Mesenchymal stem cell (in vitro differentiated cells and primary cell): ENCODE results near the gene ACTL9.
"Not testable (repeated sequence)": the region's sequence is repeated elsewhere in the genome, so short reads cannot be mapped to it uniquely, and the experiment has no call there.

ENCODE experiments used
- DNase-seq: peaks from one replicate; pipeline ENCODE4 v3.0.0-alpha.2; 2013
- H2AFZ ChIP-seq: one replicate; pipeline ENCODE4 v1.6.1; 2013; ENCODE audit warnings: low read depth, mild to moderate bottlenecking, control low read depth, inconsistent platforms, low read length, moderate library complexity
- H2AK5ac ChIP-seq: 2 replicates; pipeline ENCODE4 v1.6.1; 2013; ENCODE audit warnings: low read length, moderate library complexity, mild to moderate bottlenecking, inconsistent platforms; ENCODE audit not compliant: severe bottlenecking
- H2BK120ac ChIP-seq: one replicate; pipeline ENCODE4 v1.6.1; 2013; ENCODE audit warnings: low read depth, mild to moderate bottlenecking, inconsistent platforms, low read length, moderate library complexity
- H2BK12ac ChIP-seq, 2 experiments: one replicate each; pipeline ENCODE4 v1.6.1; 2013; ENCODE audit warnings: inconsistent platforms in 2 of 2, low read length in 2 of 2, mild to moderate bottlenecking in 2 of 2, moderate library complexity in 2 of 2, control low read depth in 1 of 2
- H2BK15ac ChIP-seq: one replicate; pipeline ENCODE4 v1.6.1; 2013; ENCODE audit warnings: mild to moderate bottlenecking, low read depth, inconsistent platforms; ENCODE audit not compliant: poor library complexity, severe bottlenecking
- H2BK5ac ChIP-seq: 2 replicates; pipeline ENCODE4 v1.6.1; 2013; ENCODE audit warnings: low read depth, mild to moderate bottlenecking, low read length, control low read depth, inconsistent platforms; ENCODE audit not compliant: poor library complexity, severe bottlenecking
- H3K14ac ChIP-seq, 2 experiments: one replicate each; pipeline ENCODE4 v1.6.1; 2013; ENCODE audit warnings: inconsistent platforms in 2 of 2, low read length in 2 of 2, control low read depth in 1 of 2, mild to moderate bottlenecking in 1 of 2, moderate library complexity in 1 of 2
- H3K18ac ChIP-seq, 2 experiments: one replicate each; pipeline ENCODE4 v1.6.1; 2013; ENCODE audit warnings: inconsistent platforms in 2 of 2, low read length in 2 of 2, control low read depth in 1 of 2, low read depth in 1 of 2, mild to moderate bottlenecking in 1 of 2
- H3K23ac ChIP-seq, 2 experiments: one replicate each; pipeline ENCODE4 v1.6.1; 2013; ENCODE audit warnings: inconsistent platforms in 2 of 2, low read length in 2 of 2, mild to moderate bottlenecking in 2 of 2, moderate library complexity in 2 of 2, control low read depth in 1 of 2
- H3K27ac ChIP-seq: 2 replicates; pipeline ENCODE4 v1.5.1; 2013; ENCODE audit warnings: mild to moderate bottlenecking, moderate library complexity, low read length, control low read depth, inconsistent platforms; ENCODE audit not compliant: poor library complexity, severe bottlenecking
- H3K27me3 ChIP-seq, 2 experiments: 2 replicates each; pipeline versions ENCODE4 v1.6.1 to v1.7.0; 2013; ENCODE audit warnings: low read length in 2 of 2, mild to moderate bottlenecking in 2 of 2, moderate library complexity in 2 of 2, control low read depth in 1 of 2, inconsistent platforms in 1 of 2; ENCODE audit not compliant: control insufficient read depth in 1 of 2, insufficient read depth in 1 of 2
- H3K36me3 ChIP-seq, 2 experiments: 2 replicates each; pipeline versions ENCODE4 v1.6.1 to v1.7.0; 2013; ENCODE audit warnings: low read length in 2 of 2, control low read depth in 1 of 2, inconsistent platforms in 1 of 2, low read depth in 1 of 2, mild to moderate bottlenecking in 1 of 2; ENCODE audit not compliant: insufficient read depth in 2 of 2, control insufficient read depth in 1 of 2
- H3K4ac ChIP-seq, 2 experiments: one replicate each; pipeline ENCODE4 v1.6.1; 2013; ENCODE audit warnings: inconsistent platforms in 2 of 2, low read length in 2 of 2, mild to moderate bottlenecking in 2 of 2, moderate library complexity in 2 of 2, control low read depth in 1 of 2, low read depth in 1 of 2
- H3K4me1 ChIP-seq: 2 replicates; pipeline ENCODE4 v1.6.1; 2013; ENCODE audit warnings: low read depth, low read length, control low read depth; ENCODE audit not compliant: control insufficient read depth, insufficient read depth
- H3K4me2 ChIP-seq: 2 replicates; pipeline ENCODE4 v1.6.1; 2013; ENCODE audit warnings: low read length, mild to moderate bottlenecking, inconsistent platforms; ENCODE audit not compliant: poor library complexity, severe bottlenecking
- H3K4me3 ChIP-seq, 2 experiments: 2 replicates each; pipeline versions ENCODE4 v1.5.1 to v1.7.0; 2013; ENCODE audit warnings: low read length in 2 of 2, mild to moderate bottlenecking in 2 of 2, control low read depth in 1 of 2, low read depth in 1 of 2; ENCODE audit not compliant: insufficient read depth in 1 of 2
- H3K79me1 ChIP-seq: replicated peaks from 2 replicates; pipeline ENCODE4 v1.6.1; 2013; ENCODE audit warnings: mild to moderate bottlenecking, control low read depth, low read length, inconsistent platforms; ENCODE audit not compliant: poor library complexity, severe bottlenecking
- H3K9ac ChIP-seq: 2 replicates; pipeline ENCODE4 v1.7.0; 2013; ENCODE audit warnings: mild to moderate bottlenecking, low read length, moderate library complexity
- H3K9me3 ChIP-seq: 2 replicates; pipeline ENCODE4 v1.7.0; 2013; ENCODE audit warnings: mild to moderate bottlenecking, low read length; ENCODE audit not compliant: control insufficient read depth
- H4K8ac ChIP-seq: one replicate; pipeline ENCODE4 v1.6.1; 2013; ENCODE audit warnings: inconsistent platforms, mild to moderate bottlenecking, low read length, moderate library complexity
- H4K91ac ChIP-seq: one replicate; pipeline ENCODE4 v1.6.1; 2013; ENCODE audit warnings: mild to moderate bottlenecking, low read length, inconsistent platforms
- WGBS: methylation state at CpG from one replicate; pipeline ENCODE4 v1.1.7; 2013; ENCODE audit warnings: mixed read lengths; 5-methylcytosine and 5-hydroxymethylcytosine counted together

Gene ACTL9

DNA sequence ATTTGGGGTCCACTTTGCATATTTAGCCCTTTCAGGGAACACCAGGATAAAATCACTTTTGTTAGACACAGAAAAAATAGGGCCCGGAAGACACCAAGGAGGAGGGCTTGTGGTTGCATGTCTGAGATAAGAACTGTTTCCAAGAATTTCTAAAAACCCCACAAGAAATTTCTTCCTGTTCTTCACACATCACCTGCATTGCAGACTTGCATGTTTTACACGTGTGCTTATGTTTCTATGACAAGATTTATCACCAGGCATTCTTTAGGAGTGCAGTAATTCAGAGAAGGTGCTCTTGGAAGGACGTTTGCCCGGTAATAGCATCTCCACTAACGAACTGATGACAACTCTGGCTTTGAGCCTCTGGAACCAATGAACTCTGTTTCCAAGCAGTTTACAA is 7.1 kb upstream of the ACTL9 start:
- 43% methylated on average over 4 of the region's 5 CpGs for WGBS
- no peak overlapping the region for H3K27ac ChIP-seq

DNA sequence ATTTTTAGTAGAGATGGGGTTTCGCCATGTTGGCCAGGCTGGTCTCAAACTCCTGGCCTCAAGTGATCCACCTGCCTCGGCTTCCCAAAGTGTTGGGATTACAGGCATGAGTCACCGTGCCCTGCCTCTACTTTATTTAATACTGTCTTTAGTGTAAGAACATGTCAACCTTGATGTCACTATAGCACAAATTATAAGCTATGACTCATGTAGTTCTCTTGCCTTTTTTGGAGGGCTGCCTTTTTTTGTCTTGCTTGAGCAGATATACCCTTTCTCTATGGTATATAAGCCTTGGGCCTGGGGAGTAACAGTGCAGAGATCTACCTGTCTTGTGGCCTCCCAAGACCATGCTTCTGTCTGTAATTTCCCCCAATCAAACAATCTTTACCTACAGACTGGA is 6.7 kb upstream of the ACTL9 start:
- not testable (repeated sequence) for H3K4me1 ChIP-seq, H4K91ac ChIP-seq, H2AK5ac ChIP-seq, H3K23ac ChIP-seq, H2BK15ac ChIP-seq, H2BK120ac ChIP-seq, H3K4me3 ChIP-seq, H3K36me3 ChIP-seq, H2BK5ac ChIP-seq, H3K18ac ChIP-seq, H3K9ac ChIP-seq, H2BK12ac ChIP-seq, H3K79me1 ChIP-seq, H2AFZ ChIP-seq, H3K9me3 ChIP-seq, H4K8ac ChIP-seq, H3K27ac ChIP-seq, H3K4ac ChIP-seq, H3K4me2 ChIP-seq, H3K27me3 ChIP-seq, DNase-seq, H3K14ac ChIP-seq
- 100% methylated on average over 1 of the region's 3 CpGs for WGBS

More for the DNA sequence above, 7.1 kb upstream of the ACTL9 start:
- Histone ChIP-seq H2BK5ac (no peak overlapping the region), H3K14ac (no peak overlapping the region), H3K9ac (no peak overlapping the region), H3K9me3 (peaks cover 5% of the 10 kb centered on the region), H2BK12ac (no peak overlapping the region), H2BK120ac (no peak overlapping the region), H3K36me3 (no peaks in the 10 kb centered on the region), H3K4me1 (no peaks in the 10 kb centered on the region), H2BK15ac (no peak overlapping the region), H3K4me2 (no peak overlapping the region), H3K18ac (no peak overlapping the region), H3K4ac (no peak overlapping the region), H2AFZ (no peak overlapping the region), H3K79me1 (no peaks in the 10 kb centered on the region), H3K4me3 (no peak overlapping the region), H4K91ac (no peak overlapping the region), H4K8ac (no peak overlapping the region), H3K27me3 (peaks cover 0 to under 1% of the 10 kb centered on the region in 2 experiments), H3K23ac (no peak overlapping the region), H2AK5ac (no peak overlapping the region)
- no peak for DNase-seq

DNA sequence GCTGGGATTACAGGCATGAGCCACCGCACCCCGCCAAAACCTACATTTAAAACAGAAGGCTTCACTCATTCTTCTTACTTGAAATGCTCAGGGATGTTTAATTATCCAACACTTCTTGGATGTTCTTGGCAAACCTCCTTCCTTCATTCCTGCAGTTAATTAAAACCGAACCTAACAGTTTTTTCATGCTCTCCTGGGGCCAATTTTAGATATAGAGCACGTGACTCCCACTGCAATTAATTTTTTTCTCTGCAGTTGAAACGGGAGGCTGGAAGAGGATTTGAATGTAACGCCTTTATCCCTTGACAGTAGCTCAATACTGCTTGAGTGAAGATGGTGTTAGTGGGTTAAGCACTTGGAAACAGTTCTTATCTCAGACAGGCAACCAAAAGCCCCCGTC is 4.6 kb upstream of the ACTL9 start:
- Histone ChIP-seq H3K14ac (no peak overlapping the region), H2BK5ac (no peak overlapping the region), H3K36me3 (no peaks in the 10 kb centered on the region), H2BK12ac (no peak overlapping the region), H3K27me3 (peaks cover 0 to 5% of the 10 kb centered on the region in 2 experiments), H3K27ac (no peak overlapping the region), H3K23ac (no peak overlapping the region), H2AFZ (no peak overlapping the region), H3K4me2 (no peak overlapping the region), H3K79me1 (no peaks in the 10 kb centered on the region), H2BK120ac (no peak overlapping the region), H3K4me1 (no peaks in the 10 kb centered on the region), H3K18ac (no peak overlapping the region), H4K8ac (no peak overlapping the region), H3K9ac (no peak overlapping the region), H3K4ac (no peak overlapping the region), H2BK15ac (no peak overlapping the region), H3K9me3 (no peaks in the 10 kb centered on the region), H2AK5ac (no peak overlapping the region), H3K4me3 (no peak overlapping the region), H4K91ac (no peak overlapping the region)
- DNase-seq: no peak
- WGBS: 58% methylated on average over 7 of the region's 7 CpGs

DNA sequence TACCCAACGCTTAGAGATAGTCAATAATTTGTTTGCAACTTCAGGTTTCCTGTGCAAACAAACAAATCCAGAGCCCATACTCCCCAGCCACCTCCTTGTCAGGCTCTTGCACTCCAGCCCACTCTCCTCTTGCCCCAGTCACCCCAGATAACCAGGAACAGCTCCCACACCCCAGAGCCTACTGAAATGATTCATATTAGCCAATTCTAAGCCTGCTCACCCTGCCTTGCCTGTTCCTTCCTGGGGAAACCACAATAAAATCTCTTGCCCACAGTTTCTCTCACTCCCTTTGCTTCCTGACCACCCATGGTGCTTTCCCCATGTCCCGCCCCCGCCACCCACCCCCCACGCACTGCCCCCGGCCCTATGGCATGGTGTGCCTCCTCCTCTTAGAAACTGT is 3.8 kb upstream of the ACTL9 start:
- no peak overlapping the region for H2AFZ ChIP-seq
- H3K4me1 ChIP-seq: no peaks in the 10 kb centered on the region
- H3K4me3 ChIP-seq: no peak overlapping the region
- H4K91ac ChIP-seq: no peak overlapping the region
- no peak for DNase-seq
- no peak overlapping the region for H3K9ac ChIP-seq
- WGBS: 50% methylated on average over 1 of the region's 5 CpGs
- no peaks in the 10 kb centered on the region for H3K36me3 ChIP-seq
- H2BK15ac ChIP-seq: no peak overlapping the region
- H3K4me2 ChIP-seq: no peak overlapping the region
- H4K8ac ChIP-seq: no peak overlapping the region
- peaks cover 0 to 5% of the 10 kb centered on the region in 2 experiments for H3K27me3 ChIP-seq
- H3K79me1 ChIP-seq: no peaks in the 10 kb centered on the region
- H3K14ac ChIP-seq: no peak overlapping the region
- no peak overlapping the region for H3K23ac ChIP-seq
- no peak overlapping the region for H2BK12ac ChIP-seq
- H2AK5ac ChIP-seq: no peak overlapping the region
- no peak overlapping the region for H3K27ac ChIP-seq
- H3K4ac ChIP-seq: no peak overlapping the region
- no peaks in the 10 kb centered on the region for H3K9me3 ChIP-seq
- no peak overlapping the region for H2BK5ac ChIP-seq
- no peak overlapping the region for H3K18ac ChIP-seq
- no peak overlapping the region for H2BK120ac ChIP-seq
